Hypothalamus (tissue), 51 donors: ENCODE data around the gene SMURF2.

ENCODE experiments used
- DNase-seq, 51 donors: peaks; one replicate each; lab custom pipeline; 2025; lab: John Stamatoyannopoulos, UW

SMURF2 gene

DNA sequence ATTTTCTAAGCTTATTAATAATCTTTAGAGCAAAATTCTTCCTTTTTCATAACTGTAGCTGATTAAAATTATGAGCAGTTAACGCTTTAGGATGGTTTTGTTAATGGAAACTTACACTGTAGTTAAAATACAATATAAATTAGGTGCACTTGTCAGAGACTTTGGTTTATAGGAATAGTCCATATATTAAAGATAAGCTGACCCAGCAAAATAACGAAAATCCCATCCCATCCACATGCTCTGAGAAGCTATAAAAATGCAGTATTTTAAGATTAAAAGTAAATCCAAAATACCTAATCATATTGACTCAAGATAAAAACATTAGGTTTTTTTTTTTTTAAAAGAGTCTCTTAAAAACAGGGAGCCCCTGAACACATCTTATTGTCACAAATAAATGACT, 117.4 kb downstream of the SMURF2 start:
- no peak for DNase-seq

DNA sequence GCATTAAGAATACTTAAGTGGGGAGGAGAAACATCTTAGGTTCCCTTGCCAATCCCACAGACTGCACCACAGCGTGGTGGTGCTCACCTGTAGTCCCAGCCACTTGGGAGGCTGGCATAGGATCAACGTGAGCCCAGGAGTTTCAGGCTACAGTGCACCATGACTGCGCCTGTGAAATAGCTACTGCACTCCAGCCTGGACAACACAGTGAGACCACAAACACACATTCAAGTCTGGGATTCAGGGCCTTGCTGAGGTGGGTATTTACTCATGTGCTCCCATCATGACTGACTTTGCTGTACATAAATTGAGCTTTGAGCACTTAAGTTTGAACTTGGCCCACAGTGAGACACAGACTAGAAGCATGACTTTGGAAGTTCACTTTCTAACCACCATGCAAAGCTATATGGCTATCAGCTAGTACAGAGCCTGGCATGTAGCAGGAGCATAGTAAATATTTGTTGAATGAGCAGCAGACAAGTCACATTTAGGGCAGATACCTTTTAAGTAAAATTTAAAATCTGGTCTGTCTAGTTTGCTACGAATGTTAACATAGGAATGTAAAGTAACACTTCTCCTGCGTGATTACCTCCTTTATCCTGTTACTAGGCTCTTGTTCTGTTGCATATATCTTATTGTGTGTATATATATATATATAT, 121.9 kb downstream of the SMURF2 start:
- no peak for DNase-seq

DNA sequence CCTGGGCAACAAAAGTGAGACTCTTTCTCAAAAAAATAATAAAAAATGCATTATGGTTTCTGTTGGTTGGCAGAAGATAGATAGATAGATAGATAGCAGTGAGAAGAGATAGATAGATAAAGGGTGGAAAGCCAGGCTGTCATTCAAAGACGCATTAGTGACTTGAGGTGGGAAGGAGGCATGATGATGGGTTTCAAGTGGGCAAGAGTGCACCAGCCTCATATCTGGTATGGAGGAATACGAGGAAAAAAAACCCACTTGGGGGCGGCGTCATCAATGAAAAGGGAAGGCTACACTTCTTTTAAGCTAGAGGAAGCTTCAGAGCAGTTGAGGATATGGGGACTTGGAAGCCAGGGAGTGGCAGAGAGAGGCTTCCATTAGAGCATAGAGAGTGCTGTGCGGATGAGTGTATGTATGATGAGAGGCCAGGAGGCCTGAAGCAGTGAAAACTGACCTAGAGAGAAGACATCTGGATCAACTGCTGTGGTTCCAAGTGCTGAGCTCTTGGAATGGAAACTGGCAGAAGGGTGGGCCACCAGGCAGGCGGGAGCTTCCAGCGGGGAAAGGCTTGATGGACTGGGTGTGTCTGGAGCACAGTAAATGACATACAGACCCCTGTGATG, 123.5 kb downstream of the SMURF2 start:
- DNase-seq = no peak

DNA sequence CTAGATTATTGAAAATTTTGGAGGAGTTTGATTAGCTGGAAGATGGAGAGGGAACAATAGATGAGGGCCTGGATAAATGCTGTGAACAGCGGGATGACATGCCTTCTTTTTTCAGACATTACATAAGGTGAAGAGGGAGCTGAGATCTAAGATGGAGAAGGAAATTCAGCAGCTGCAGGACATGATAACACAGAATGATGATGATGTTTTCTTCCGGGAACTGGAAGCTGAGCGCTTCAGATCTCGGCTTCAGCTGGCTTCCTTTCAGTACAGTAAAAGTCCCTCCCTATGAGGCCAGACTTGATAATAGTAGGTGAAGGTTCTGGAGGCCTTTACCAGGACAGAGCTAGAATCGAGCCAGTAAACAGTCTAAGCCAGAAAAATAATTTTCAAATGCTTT, 124.6 kb downstream of the SMURF2 start:
- DNase-seq = no peak

DNA sequence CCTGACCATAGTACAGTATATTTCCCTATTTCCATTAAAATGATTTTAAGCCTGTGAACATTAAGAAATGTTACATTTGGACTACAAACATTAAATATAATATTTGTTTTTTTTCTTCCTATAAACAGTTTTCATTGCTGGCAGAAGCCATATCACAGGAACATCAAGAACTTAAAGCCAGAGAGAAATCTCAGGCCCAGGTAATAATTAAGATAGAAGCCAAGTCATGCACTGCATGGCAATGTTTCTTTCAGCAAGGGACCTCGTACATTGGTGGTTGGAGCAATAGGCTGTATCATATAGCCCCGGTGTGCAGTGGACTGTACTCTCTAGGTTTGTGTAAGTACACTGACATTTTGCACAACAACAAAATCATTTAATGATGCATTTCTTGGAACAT, 125.2 kb downstream of the SMURF2 start:
- no peak for DNase-seq

DNA sequence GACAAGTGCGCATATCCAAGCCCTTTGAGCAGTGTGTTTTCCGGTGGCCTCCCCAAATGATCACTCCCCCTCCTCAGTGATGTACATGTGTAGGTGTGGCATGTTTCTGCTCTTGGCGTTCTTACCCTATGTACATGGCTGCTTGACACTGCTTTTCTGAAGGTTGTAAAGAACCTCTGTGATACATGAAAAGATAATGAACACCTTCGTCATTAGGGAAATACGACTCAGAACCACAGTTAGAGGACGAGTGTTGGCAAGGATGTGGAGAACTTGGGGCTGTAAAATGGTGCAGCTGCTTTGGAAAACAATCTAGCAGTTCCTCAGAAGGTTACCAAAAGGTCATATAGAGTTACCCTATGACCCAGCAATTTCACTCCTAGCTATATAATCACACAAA, 126.8 kb downstream of the SMURF2 start:
- DNase-seq = no peak

DNA sequence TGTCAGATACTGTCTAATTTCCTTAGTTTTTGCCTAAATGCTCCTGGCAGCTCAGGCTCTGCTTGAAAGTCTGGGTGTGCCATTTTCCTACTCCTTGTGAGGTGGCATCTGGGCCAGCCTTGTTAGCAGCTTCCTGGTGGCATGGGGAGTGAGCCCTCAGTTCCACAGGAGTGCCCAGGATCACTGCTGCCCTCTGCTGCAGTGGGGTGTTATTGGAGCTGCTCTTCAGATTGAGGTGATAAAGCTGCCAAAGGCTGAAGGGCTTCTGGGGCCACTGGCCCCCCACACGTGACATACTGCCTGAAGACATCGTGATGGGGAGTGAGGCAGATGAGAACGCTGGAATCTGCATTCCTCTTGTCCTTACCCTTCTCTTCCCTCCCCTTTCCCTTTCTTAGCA, 127.9 kb downstream of the SMURF2 start:
- DNase-seq = no peak

DNA sequence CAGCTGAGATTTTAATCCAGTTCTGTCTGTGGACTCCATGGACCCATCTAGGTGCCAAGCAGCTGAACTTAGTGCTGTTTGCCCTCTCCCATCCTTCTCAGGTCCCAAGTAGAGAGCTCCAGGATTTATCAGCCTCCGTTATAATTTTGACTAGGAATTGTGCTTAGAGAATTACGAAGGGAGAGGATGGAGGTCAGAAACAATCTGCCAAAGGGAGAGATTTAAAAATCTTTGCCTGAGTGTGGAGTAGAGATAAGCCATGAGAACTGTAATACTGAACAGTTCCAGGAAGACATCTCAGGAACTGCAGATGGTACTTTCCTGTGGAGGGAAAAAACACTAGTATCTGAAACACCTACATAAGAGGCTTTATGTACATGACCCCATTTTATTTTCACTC, 128.3 kb downstream of the SMURF2 start:
- DNase-seq = no peak

DNA sequence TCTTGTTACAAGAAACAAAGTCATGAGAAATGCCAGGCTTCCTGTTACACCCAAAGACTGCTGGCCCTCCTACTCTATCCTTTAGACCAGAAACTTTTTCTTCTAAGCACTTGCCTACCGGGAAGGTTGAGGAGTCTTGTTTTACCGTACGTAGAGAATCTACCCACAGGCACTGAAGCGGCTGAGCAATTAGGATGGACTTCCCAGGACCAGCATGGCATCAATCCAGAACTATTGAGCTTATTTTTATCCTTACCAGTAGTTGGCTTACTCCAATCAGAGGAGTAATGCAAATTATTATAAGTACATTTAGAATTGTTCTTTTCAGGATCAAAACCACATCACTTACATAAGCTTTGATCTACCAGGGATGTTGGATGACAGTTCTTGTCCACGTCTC, 129.7 kb downstream of the SMURF2 start:
- DNase-seq = no peak

DNA sequence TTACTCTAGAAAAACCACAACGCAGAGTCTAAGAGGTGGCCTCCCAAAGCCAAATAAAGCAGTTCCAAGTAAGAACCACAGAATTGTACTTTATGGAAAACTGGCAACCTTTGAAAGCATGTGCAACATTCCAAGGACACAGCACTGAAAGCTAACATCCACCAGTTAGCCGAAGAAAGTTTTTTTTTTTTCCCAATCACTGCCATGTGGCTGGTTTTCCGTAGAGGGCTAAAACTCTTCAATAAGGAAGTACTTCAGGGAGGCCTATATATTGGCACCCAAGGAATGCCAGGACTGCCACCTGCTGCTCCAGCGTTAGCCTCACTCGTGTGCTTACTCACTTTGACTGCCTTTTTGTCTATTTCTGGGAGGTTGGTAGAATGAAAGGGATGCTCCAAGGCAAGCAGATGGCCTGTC, 130.1 kb downstream of the SMURF2 start:
- no peak for DNase-seq

DNA sequence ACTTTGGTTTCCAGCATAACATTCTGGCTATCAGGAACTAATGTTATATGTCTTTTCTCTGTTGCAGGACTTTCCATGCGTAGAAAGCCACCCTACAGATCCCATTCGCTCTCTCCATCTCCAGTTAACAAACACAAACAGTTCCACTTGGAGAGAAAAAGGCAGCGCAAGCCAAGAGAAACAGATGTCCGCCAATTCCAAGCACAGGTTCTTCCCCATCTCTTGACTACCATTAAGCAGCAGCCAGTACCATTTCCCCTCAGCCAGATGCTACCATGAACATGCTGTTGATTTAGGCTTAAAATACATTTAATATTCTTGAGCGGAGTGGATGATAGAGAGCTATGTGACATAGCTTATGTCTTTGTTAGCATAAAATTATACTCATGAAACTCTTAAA, 132.9 kb downstream of the SMURF2 start:
- no peak for DNase-seq

DNA sequence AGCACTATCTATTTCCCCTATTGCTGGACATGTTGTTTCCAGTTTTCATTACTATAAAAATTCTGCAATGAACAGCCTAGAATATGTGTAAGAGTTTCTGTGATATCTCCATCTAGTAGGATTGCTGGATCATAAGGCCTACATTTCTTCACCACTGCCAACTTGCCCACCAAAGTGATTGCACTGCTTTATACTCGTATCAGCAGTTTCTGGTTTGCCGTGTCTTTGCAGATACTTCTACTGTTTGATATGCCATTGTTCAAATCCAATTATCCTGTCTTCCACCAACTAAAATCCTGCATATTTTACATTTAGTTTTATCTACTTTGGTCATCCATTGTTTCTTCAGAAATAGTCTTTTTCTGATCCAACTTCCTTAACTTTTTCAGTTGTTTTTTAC, 134.2 kb downstream of the SMURF2 start:
- DNase-seq = no peak

DNA sequence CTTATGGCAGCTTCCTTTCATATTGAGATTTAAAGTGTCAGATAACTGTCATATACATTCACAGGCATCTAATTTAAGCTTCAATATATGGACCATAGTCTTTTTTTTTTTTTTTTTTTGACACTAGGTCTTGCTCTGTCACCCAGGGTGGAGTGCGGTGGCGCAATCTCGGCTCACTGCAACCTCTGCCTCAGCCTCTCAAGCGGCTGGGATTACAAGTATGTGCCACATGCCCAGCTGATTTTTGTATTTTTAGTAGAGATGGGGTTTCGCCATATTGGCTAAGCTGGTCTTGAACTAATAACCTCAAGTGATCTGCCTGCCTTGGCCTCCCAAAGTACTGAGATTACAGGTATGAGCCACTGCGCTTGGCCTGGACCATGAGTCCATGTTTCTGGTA, 141.7 kb downstream of the SMURF2 start:
- DNase-seq = no peak

DNA sequence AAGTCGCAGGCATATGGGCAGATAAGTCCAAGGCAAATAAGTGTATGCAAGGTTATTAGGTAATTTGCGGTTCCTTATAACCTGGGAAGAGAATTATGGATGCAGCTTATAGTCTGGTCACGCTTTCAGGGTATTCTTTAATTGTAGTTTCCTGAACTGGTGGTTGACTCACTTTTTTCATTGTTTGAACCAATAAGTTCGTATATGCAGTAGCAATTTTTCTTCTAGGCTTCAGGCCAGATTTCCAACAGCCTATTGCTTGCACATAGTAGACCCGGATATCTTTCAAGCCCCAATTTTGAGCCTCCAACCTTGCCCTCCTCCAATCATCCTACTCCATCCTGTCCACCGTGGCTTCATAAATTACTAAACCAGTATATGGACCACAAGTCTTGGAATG, 142.5 kb downstream of the SMURF2 start:
- DNase-seq = no peak

DNA sequence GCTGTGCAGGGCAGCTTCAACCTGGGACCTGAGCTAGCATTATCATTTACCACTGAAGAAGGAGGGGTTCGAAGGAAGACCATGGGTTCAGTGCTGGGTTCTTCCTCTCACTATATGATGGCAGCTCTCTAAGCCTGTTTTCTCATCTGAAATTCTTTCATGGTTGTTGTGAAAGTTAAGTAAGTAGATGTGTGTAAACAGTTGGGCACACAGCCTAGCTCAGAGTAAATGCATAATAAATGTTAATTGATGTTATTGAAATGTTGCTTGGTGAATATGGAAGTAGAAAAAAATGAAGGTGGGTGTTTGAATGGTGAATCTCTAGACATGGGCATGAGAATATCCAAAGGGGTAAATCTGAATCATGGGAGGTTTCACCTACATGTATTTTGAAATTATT, 146.3 kb downstream of the SMURF2 start:
- no peak for DNase-seq

DNA sequence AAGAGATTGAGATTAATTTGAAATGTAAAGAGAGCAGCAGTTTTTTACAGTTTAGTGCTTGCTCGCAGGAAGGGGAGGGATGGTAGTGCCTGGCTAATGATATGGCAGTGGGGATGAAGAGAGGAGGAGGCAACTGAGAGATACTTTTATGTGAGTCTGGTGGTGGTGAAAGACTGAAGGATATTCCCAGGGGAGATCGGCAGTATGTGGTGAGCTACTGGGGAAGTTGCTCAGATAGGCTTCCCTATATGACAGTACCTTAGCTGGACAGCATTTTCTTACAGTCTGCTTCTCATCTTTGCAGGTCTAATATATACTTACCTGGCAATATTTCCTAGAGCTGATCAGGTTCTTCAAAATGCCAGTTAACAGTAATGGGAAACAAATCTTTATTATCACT, 146.7 kb downstream of the SMURF2 start:
- DNase-seq = no peak

DNA sequence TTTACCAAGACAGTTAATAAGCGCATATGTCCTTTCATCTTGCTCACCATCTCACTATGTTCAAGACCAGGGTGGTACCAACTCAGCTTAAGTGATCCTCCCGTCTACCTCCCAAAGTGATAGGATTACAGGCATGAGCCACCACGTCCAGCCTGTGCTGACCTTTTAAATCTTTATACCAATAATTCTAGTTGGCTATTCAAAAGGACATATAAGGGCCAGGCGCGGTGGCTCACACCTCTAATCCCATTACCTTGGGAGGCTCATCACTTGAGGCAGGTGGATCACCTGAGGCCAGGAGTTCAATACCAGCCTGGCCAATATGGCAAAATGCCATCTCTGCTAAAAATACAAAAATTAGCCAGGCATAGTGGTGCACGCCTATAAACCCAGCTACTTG, 152.9 kb downstream of the SMURF2 start:
- no peak for DNase-seq

DNA sequence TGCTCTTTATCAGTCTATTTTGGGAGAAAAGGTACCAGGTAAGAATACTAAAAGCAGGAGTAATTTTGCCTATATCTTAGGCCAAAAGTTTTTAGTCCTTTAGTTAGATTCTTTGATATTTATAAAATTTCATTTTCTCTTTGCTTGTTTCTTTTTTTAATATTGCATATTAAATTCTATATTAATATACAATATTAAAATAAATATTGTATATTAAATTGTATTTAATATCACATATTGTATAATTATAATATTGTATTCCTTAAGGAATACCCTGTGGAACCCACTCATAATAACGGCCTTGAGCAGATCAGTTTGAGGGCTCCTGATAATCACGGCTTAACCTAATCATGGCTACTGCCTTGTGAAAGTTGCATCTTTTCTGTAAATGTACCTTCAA, 153.4 kb downstream of the SMURF2 start:
- DNase-seq = no peak

DNA sequence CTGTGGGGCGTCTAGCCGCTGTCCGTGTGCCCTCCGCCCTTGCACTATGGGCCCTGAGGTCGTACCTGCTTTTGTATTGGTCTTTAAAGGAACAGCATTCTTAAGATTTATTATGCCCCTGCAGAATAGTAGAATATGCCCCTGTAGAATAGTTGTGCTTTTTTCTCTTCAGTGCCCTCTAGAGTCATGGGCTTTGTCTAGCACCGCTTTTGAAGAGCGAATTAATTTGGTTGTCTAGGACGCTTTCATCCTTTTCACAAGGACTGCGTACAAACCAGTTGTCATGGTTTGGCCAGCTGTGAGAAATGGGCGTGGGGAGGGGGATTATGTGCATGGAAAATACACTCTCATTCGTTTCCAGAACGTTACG, 154.7 kb downstream of the SMURF2 start:
- peak in 8 of 51 donors; percentile 15 to 83 (median 38) for DNase-seq

DNA sequence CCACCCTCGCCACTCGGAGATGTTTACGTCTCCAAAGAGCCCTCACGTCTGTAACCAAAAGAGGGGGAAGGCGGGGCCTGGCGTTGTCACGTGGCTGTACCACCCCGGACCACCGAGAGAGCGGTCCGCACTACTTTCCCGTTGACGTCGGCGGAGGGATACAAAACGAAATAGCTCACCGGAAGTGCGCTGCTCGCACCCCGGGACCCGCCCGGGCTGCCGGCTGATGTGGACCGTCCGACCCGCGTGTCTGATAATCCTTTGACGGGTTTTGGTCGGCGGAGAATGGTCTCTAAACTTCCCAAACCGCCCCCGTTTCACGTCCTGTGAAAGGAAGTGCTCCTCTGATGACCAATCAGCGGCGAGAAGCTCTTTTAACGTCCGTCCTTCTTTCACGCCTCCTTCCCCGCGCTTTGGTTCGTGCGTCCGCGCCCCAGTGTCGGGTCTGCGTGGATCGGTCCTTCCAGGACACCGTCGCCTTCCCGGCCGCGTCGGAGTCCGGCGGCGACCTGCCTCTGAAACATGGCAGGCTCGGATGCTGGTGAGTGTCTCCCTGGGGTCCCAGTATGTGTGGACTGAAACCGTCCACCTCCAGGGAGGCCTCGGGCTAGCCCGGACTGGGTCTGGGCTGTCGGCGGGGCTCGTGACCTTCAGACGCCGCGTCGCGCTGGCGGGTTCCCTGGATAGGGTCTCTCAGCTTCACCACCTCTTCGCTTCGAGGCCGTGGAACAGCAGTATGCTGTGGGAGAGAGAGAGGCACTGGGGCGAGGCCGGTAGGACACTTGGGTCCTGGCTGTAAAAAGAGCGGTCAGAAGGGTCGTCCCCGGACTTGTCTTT, 155.3 kb downstream of the SMURF2 start, which contains the start of gene CEP95:
CEP95 (plus strand) TSS at position 402 of the 837 bp plus-strand sequence; CDS start at position 523, 121 bp downstream.
- DNase-seq = peak; percentile 80 to 100 (median 97)

DNA sequence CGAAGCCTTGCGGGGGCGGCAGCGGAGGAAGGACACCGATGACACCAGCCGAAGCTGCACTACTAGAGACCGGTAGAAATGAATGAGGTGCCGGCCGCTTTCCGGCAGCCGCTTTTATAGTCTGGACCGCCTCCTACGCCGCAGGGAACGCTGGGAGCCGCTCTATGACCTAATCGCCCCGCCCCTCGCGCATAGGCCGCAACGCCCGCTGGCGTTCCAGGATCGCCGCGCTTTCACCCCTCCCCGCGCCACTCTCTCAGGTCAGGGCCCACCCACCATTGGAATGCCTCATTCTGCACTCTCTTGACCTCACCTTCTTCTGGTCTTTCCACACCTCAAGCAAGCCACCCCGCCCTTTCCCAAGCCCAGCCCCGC, 155.9 kb downstream of the SMURF2 start, which contains the start of gene DDX5:
DDX5 (minus strand) TSS at position 89 of the 375 bp plus-strand sequence. CDS start 170 bp downstream, outside the sequence.
- DNase-seq = peak; percentile 80 to 100 (median 96)
